GM12878 (cell line): Measurements from ENCODE around the gene EVA1A. TPM values are rescaled to one million over a fixed set of nuclear protein-coding genes. Genes with fewer than 3 reads are reported as not detected.

ENCODE experiments used
- ATAC-seq: fragments of 200-7000 bp; cut with Tn5 transposase; 3 replicates; pipeline ENCODE4 v1.9.1; 2020; ENCODE audit warnings: mild to moderate bottlenecking, moderate library complexity
- BruUV-seq: library from RNA; stranded (reverse); fragments of 400-500 nt; replicated peaks from 2 replicates; lab custom pipeline; 2021; lab: Mats Ljungman, UMichigan
- CTCF ChIA-PET: fragments of 300-600 bp; sonication (Branson Sonifier 250); formaldehyde crosslinking; extraction: SDS; loops from one replicate; lab custom pipeline; 2021; ENCODE audit warnings: inconsistent platforms; lab: Yijun Ruan, JAX
- POLR2A ChIA-PET: fragments of 350-600 bp; formaldehyde crosslinking; extraction: SDS; loops from one replicate; lab custom pipeline; 2021; ENCODE audit warnings: inconsistent platforms; lab: Charles Lee
- RAD21 ChIA-PET: fragments of 300-600 bp; sonication (Branson Sonifier 250); formaldehyde crosslinking; loops from one replicate; lab custom pipeline; 2023; ENCODE audit warnings: antibody characterized with exemption; ENCODE audit not compliant: unreplicated experiment; lab: Charles Lee
- SMC1A ChIA-PET: fragments of 300-600 bp; sonication (Branson Sonifier 250); formaldehyde crosslinking; loops from one replicate; lab custom pipeline; 2023; ENCODE audit not compliant: unreplicated experiment, uncharacterized antibody; lab: Charles Lee
- DNase-seq: peaks from one replicate; pipeline ENCODE4 v3.0.0-alpha.2; 2011; ENCODE audit warnings: low read depth, low spot score
- FAIRE-seq: peaks from 3 replicates; lab custom pipeline; 2011; peaks lifted over from hg19 to GRCh38; lab: Jason Lieb, UNC
- H2AFZ ChIP-seq: 2 replicates; pipeline ENCODE4 v1.6.0; 2011; ENCODE audit warnings: low read depth, low read length, control low read depth; ENCODE audit not compliant: control insufficient read depth
- H3K27ac ChIP-seq: 2 replicates; pipeline ENCODE4 v1.5.1; 2011; ENCODE audit warnings: control low read depth; ENCODE audit not compliant: control insufficient read depth, insufficient read depth
- H3K27me3 ChIP-seq, 2 experiments: replicated peaks in 1 of 2; 2 replicates each; pipeline versions ENCODE4 v1.6.0 to v1.6.1; 2011; ENCODE audit warnings: low read length in 1 of 2; ENCODE audit not compliant: control insufficient read depth in 2 of 2, insufficient read depth in 2 of 2
- H3K36me3 ChIP-seq, 2 experiments: 2 replicates each; pipeline ENCODE4 v1.5.1; 2011; ENCODE audit warnings: low read length in 1 of 2; ENCODE audit not compliant: control insufficient read depth in 2 of 2, insufficient read depth in 2 of 2
- H3K4me1 ChIP-seq: 2 replicates; pipeline ENCODE4 v1.6.1; 2011; ENCODE audit warnings: mild to moderate bottlenecking, low read length, moderate library complexity, mixed read lengths; ENCODE audit not compliant: control insufficient read depth, insufficient read depth
- H3K4me2 ChIP-seq: 2 replicates; pipeline ENCODE4 v1.6.0; 2011; ENCODE audit warnings: control low read depth; ENCODE audit not compliant: control insufficient read depth, insufficient read depth
- H3K4me3 ChIP-seq: fragments of 200-600 bp; sonication (generic); 2 replicates; pipeline ENCODE4 v1.5.1; 2016
- H3K79me2 ChIP-seq: 2 replicates; pipeline ENCODE4 v1.6.0; 2011; ENCODE audit warnings: low read length; ENCODE audit not compliant: control insufficient read depth, insufficient read depth
- H3K9ac ChIP-seq: 2 replicates; pipeline ENCODE4 v1.8.0; 2011; ENCODE audit warnings: low read length, control low read depth, mixed read lengths; ENCODE audit not compliant: control insufficient read depth, insufficient read depth
- H3K9me3 ChIP-seq: replicated peaks from 3 replicates; pipeline ENCODE4 v1.5.1; 2011; ENCODE audit warnings: mild to moderate bottlenecking, low read length; ENCODE audit not compliant: control insufficient read depth, insufficient read depth
- H4K20me1 ChIP-seq: 2 replicates; pipeline ENCODE4 v1.6.0; 2011; ENCODE audit not compliant: control insufficient read depth, insufficient read depth
- POU2F2 ChIP-seq: IDR thresholded peaks from 3 replicates; pipeline ENCODE4 v1.6.1; 2011; ENCODE audit warnings: low read depth, mild to moderate bottlenecking, low read length, borderline replicate concordance
- SMAD1 ChIP-seq: fragments of 450-650 bp; IDR thresholded peaks from 2 replicates; pipeline ENCODE4 v1.6.1; 2018; ENCODE audit warnings: mild to moderate bottlenecking, low read depth; ENCODE audit not compliant: partially characterized antibody
- SP1 ChIP-seq: IDR thresholded peaks from one replicate; pipeline ENCODE4 v1.6.1; 2011; ENCODE audit warnings: low read depth, low read length
- SRF ChIP-seq, 2 experiments: IDR thresholded peaks; 2 replicates each; pipeline ENCODE4 v1.6.1; 2011; ENCODE audit warnings: low read depth in 2 of 2, low read length in 2 of 2, mild to moderate bottlenecking in 1 of 2, moderate library complexity in 1 of 2
- USF2 ChIP-seq: IDR thresholded peaks from 2 replicates; pipeline ENCODE4 v1.6.1; 2011; ENCODE audit warnings: low read depth, low read length, improper control_type of control experiment, borderline replicate concordance
- ZBTB40 ChIP-seq: fragments of 450-650 bp; IDR thresholded peaks from 2 replicates; pipeline ENCODE4 v1.6.1; 2016; ENCODE audit warnings: mild to moderate bottlenecking, moderate library complexity, borderline replicate concordance
- WGBS: methylation state at CpG from one replicate; pipeline ENCODE4 v1.1.6; 2016; ENCODE audit warnings: low lambda C conversion rate; ENCODE audit not compliant: insufficient replicate concordance, insufficient coverage; ENCODE audit errors: missing lambda C conversion rate; 5-methylcytosine and 5-hydroxymethylcytosine counted together
- in situ Hi-C: fragments of 300-500 bp; cut with MboI; formaldehyde crosslinking; loops from 9 replicates; pipeline ENCODE4 v1.14.3; 2018; ENCODE audit warnings: mixed read lengths
- intact Hi-C: fragments of 100-400 bp; cut with micrococcal nuclease; formaldehyde crosslinking; loops from one replicate; pipeline ENCODE4 v1.14.2; 2022; ENCODE audit not compliant: unreplicated experiment
- polyA plus RNA-seq, 11 experiments: library from polyadenylated mRNA; depleted of rRNA in 4 of 11; unstranded in 6 of 11; stranded (reverse) in 5 of 11; fragments of >200 nt; fragmentation: Nextera tagmentation in 4 of 11; fragmentation: Illumina TruSeq in 1 of 11; extraction: Ambion mirVana in 4 of 11; extraction: Trizol in 1 of 11; gene quantifications; 1 replicate in 1 of 11; 2 replicates in 10 of 11; pipeline versions ENCODE4 v1.2.1 to v1.2.3, GENCODE V29; 2011 to 2016; ENCODE audit warnings: inconsistent platforms in 2 of 11, missing spikeins in 2 of 11, low read depth in 1 of 11
- total RNA-seq, 4 experiments: library from RNA; depleted of rRNA in 3 of 4; stranded (reverse); fragments of >200 nt in 3 of 4; fragmentation: Illumina TruSeq in 1 of 4; extraction: Trizol in 1 of 4; gene quantifications; 2 replicates each; pipeline versions ENCODE4 v1.2.1 to v1.2.3, GENCODE V29; 2013 to 2021

Gene EVA1A
- total and polyA plus RNA-seq, 10 of the 15 experiments (the other 5 are each of a cell fraction or from before 2014, with no cell fraction given) = 0.13 to 1.0 (median 0.34) TPM; not detected in 5

- no peak overlapping the region for H3K27ac ChIP-seq
- no peaks in the 10 kb centered on the region for H4K20me1 ChIP-seq
- CTCF ChIA-PET = interaction anchor here (1.3 kb wide), 1 partner anchor 61 kb away, joined by 4 read pairs; no protein-coding TSS in a partner anchor
- no peak overlapping the region for H3K9ac ChIP-seq
- H3K79me2 ChIP-seq = no peaks in the 10 kb centered on the region
- in situ Hi-C loops = no loop called here
- H3K9me3 ChIP-seq = no peaks in the 10 kb centered on the region
- intact Hi-C loops = no loop called here
- no peak overlapping the region for H3K4me2 ChIP-seq
- WGBS = 0% methylated on average over 2 of the region's 2 CpGs
- FAIRE-seq = no peak
- POLR2A ChIA-PET = no interaction called here
- no peaks in the 10 kb centered on the region for H3K36me3 ChIP-seq
- TF ChIP-seq SP1 (no peak), SMAD1 (peak; percentile 44)
- TF ChIP-seq, all 136 proteins: peak for 1
- ATAC-seq = no peak
- RAD21 ChIA-PET = interaction anchor here (1.4 kb wide), 1 partner anchor 59 kb away, joined by 3 read pairs; no protein-coding TSS in a partner anchor
- SMC1A ChIA-PET = interaction anchor here (0.5 to 1.5 kb wide), 3 partner anchors 11 to 71 kb away, joined by 3 to 4 read pairs (median 4); no protein-coding TSS in a partner anchor
- H2AFZ ChIP-seq = no peak overlapping the region
- H3K27me3 ChIP-seq = no peaks in the 10 kb centered on the region
- no peak overlapping the region for H3K4me3 ChIP-seq
- no TSS peak for BruUV-seq
- H3K4me1 ChIP-seq = no peaks in the 10 kb centered on the region
- DNase-seq = no peak
These were observed 12.6 kb downstream of the EVA1A start for GRCh38 chr2:75548036-75548573.

- Histone ChIP-seq H3K9ac (no peak overlapping the region), H3K27me3 (no peaks in the 10 kb centered on the region; a peak in 1 of 4 replicates), H3K4me2 (no peak overlapping the region), H3K79me2 (no peaks in the 10 kb centered on the region), H4K20me1 (no peaks in the 10 kb centered on the region), H3K4me1 (no peaks in the 10 kb centered on the region), H2AFZ (no peak overlapping the region), H3K27ac (no peak overlapping the region), H3K36me3 (no peaks in the 10 kb centered on the region), H3K9me3 (no peaks in the 10 kb centered on the region), H3K4me3 (no peak overlapping the region)
- TF ChIP-seq ZBTB40 = peak; percentile 76
- TF ChIP-seq USF2 = no peak
- TF ChIP-seq SRF (IDR thresholded peaks at IDR 0.05; ENCODE audit: low read depth in 2 of 2, low read length in 2 of 2) = no peak
- TF ChIP-seq POU2F2 = 0 out of 3 replicates have a peak, but pooled peaks have one; percentile 44
- ATAC-seq (no peak), FAIRE-seq (no peak), DNase-seq (no peak)
- CTCF ChIA-PET = interaction anchor here (1.3 kb wide), 1 partner anchor 61 kb away, joined by 4 read pairs; no protein-coding TSS in a partner anchor
- RAD21 ChIA-PET = interaction anchor here (1.4 kb wide), 1 partner anchor 59 kb away, joined by 3 read pairs; no protein-coding TSS in a partner anchor
- POLR2A ChIA-PET = no interaction called here
- SMC1A ChIA-PET = interaction anchor here (0.5 to 1.5 kb wide), 4 partner anchors 10 to 70 kb away, joined by 3 to 4 read pairs (median 4); no protein-coding TSS in a partner anchor
- WGBS = 37% methylated on average over 4 of the region's 4 CpGs
- intact Hi-C loops (no loop called here), in situ Hi-C loops (no loop called here)
- no TSS peak for BruUV-seq
These were observed 13.2 kb downstream of the EVA1A start for GRCh38 chr2:75547345-75548035.
